HepG2 (cell line): ENCODE measurements around the gene PPM1H. TPM values are rescaled to one million over a fixed set of nuclear protein-coding genes. Genes with fewer than 3 reads are reported as not detected.

Experiments used
- ATAC-seq: fragments of 200-7000 bp; cut with Tn5 transposase; 3 replicates; pipeline ENCODE4 v1.9.1; 2020; ENCODE audit warnings: mild to moderate bottlenecking, moderate library complexity
- BruUV-seq: library from RNA; stranded (reverse); fragments of 400-500 nt; replicated peaks from 2 replicates; lab custom pipeline; 2021; lab: Mats Ljungman, UMichigan
- CTCF ChIA-PET: fragments of 300-600 bp; formaldehyde crosslinking; extraction: SDS; loops from one replicate; lab custom pipeline; 2021; ENCODE audit warnings: low total read pairs, inconsistent platforms, low intra/inter-chr PET ratio; lab: Yijun Ruan, JAX
- POLR2A ChIA-PET: fragments of 350-600 bp; sonication (Branson Sonifier 250); formaldehyde crosslinking; loops from one replicate; lab custom pipeline; 2020; ENCODE audit warnings: antibody characterized with exemption, inconsistent platforms; lab: Yijun Ruan, JAX
- DNase-seq: peaks from one replicate; pipeline ENCODE4 v3.0.0-alpha.2; 2015; ENCODE audit warnings: low spot score
- FAIRE-seq: peaks from 3 replicates; lab custom pipeline; 2011; peaks lifted over from hg19 to GRCh38; lab: Jason Lieb, UNC
- H2AFZ ChIP-seq: one replicate; pipeline ENCODE4 v1.6.1; 2011; ENCODE audit warnings: low read length, inconsistent platforms
- H3K27ac ChIP-seq: fragments of 300-600 bp; 3 replicates; pipeline ENCODE4 v1.8.0; 2011; ENCODE audit warnings: mixed run types, mild to moderate bottlenecking, mixed read lengths, low read length, inconsistent platforms; ENCODE audit not compliant: insufficient read depth; ENCODE audit errors: extremely low read length
- H3K27me3 ChIP-seq, 2 experiments: fragments of 200-600 bp in 1 of 2; 2 replicates in 1 of 2; 3 replicates in 1 of 2; pipeline versions ENCODE4 v1.6.0 to v1.8.0; 2011; ENCODE audit warnings: low read length in 2 of 2, mild to moderate bottlenecking in 2 of 2, moderate library complexity in 2 of 2, inconsistent platforms in 1 of 2; ENCODE audit not compliant: insufficient read depth in 2 of 2, control insufficient read depth in 1 of 2
- H3K36me3 ChIP-seq, 2 experiments: fragments of 200-600 bp in 1 of 2; replicated peaks in 1 of 2; 2 replicates in 1 of 2; 3 replicates in 1 of 2; pipeline versions ENCODE4 v1.5.1 to v1.8.0; 2011; ENCODE audit warnings: low read length in 2 of 2, inconsistent platforms in 1 of 2; ENCODE audit not compliant: insufficient read depth in 2 of 2, control insufficient read depth in 1 of 2
- H3K4me1 ChIP-seq: 2 replicates; pipeline ENCODE4 v1.5.1; 2012; ENCODE audit warnings: low read length, inconsistent platforms; ENCODE audit not compliant: insufficient read depth
- H3K4me2 ChIP-seq: 2 replicates; pipeline ENCODE4 v1.6.0; 2011; ENCODE audit warnings: low read depth, low read length, inconsistent platforms
- H3K4me3 ChIP-seq, 3 experiments: fragments of 200-600 bp in 1 of 3; sonication (generic), shearing (Covaris generic) in 1 of 3; replicated peaks in 1 of 3; 2 replicates each; pipeline ENCODE4 v1.5.1; 2011 to 2016; ENCODE audit warnings: low read length in 3 of 3, inconsistent platforms in 2 of 3, low read depth in 2 of 3, mild to moderate bottlenecking in 2 of 3, control low read depth in 1 of 3, mixed read lengths in 1 of 3; ENCODE audit not compliant: insufficient read depth in 1 of 3
- H3K79me2 ChIP-seq: one replicate; pipeline ENCODE4 v1.6.1; 2011; ENCODE audit warnings: low read length, inconsistent platforms; ENCODE audit not compliant: insufficient read depth
- H3K9ac ChIP-seq: 2 replicates; pipeline ENCODE4 v1.6.0; 2011; ENCODE audit warnings: mild to moderate bottlenecking, low read depth, low read length, inconsistent platforms; ENCODE audit not compliant: insufficient read depth
- H3K9me3 ChIP-seq: 2 replicates; pipeline ENCODE4 v1.5.1; 2012; ENCODE audit warnings: mild to moderate bottlenecking, low read length
- H4K20me1 ChIP-seq: 2 replicates; pipeline ENCODE4 v1.6.0; 2011; ENCODE audit warnings: inconsistent platforms, mild to moderate bottlenecking, low read length, moderate library complexity; ENCODE audit not compliant: insufficient read depth
- DMAP1 ChIP-seq: IDR thresholded peaks from 2 replicates; pipeline ENCODE4 v1.6.1; 2016
- GPN1 ChIP-seq: sonication (generic); formaldehyde crosslinking; IDR thresholded peaks from 2 replicates; pipeline ENCODE4 v1.5.1; 2020; ENCODE audit warnings: missing genetic modification reagents, borderline replicate concordance
- JUN ChIP-seq: sonication (generic); formaldehyde crosslinking; IDR thresholded peaks from 2 replicates; pipeline ENCODE4 v1.4.0; 2020; ENCODE audit warnings: mild to moderate bottlenecking, missing genetic modification reagents
- MEIS1 ChIP-seq: sonication (generic); formaldehyde crosslinking; IDR thresholded peaks from 2 replicates; pipeline ENCODE4 v1.9.0; 2021; ENCODE audit warnings: mild to moderate bottlenecking, missing genetic modification reagents, moderate library complexity, borderline replicate concordance
- NCOA2 ChIP-seq: sonication (generic); formaldehyde crosslinking; IDR thresholded peaks from 2 replicates; pipeline ENCODE4 v1.8.0; 2022; ENCODE audit warnings: inconsistent platforms
- SMARCC2 ChIP-seq: fragments of 450-650 bp; IDR thresholded peaks from 2 replicates; pipeline ENCODE4 v1.6.1; 2017; ENCODE audit warnings: antibody characterized with exemption, mild to moderate bottlenecking
- TBP ChIP-seq: sonication (generic); formaldehyde crosslinking; IDR thresholded peaks from 2 replicates; pipeline ENCODE4 v1.5.0; 2020; ENCODE audit warnings: missing genetic modification reagents
- ZIK1 ChIP-seq: sonication (generic); formaldehyde crosslinking; IDR thresholded peaks from 2 replicates; pipeline ENCODE4 v1.5.0; 2020; ENCODE audit warnings: mild to moderate bottlenecking, low read depth, missing genetic modification reagents, borderline replicate concordance
- ZNF33A ChIP-seq: sonication (generic); formaldehyde crosslinking; IDR thresholded peaks from 2 replicates; pipeline ENCODE4 v1.5.1; 2020; ENCODE audit warnings: missing genetic modification reagents, mild to moderate bottlenecking, moderate library complexity, borderline replicate concordance
- ZNF382 ChIP-seq: sonication (generic); formaldehyde crosslinking; IDR thresholded peaks from 2 replicates; pipeline ENCODE4 v1.5.0; 2020; ENCODE audit warnings: missing genetic modification reagents, mild to moderate bottlenecking, borderline replicate concordance
- ZNF407 ChIP-seq: sonication (generic); formaldehyde crosslinking; IDR thresholded peaks from one replicate; pipeline ENCODE4 v1.5.1; 2020; ENCODE audit warnings: mild to moderate bottlenecking, missing genetic modification reagents; ENCODE audit errors: not compliant biosample characterization
- ZNF773 ChIP-seq: sonication (generic); formaldehyde crosslinking; IDR thresholded peaks from 2 replicates; pipeline ENCODE4 v1.4.0; 2020; ENCODE audit warnings: missing genetic modification reagents, borderline replicate concordance
- WGBS: methylation state at CpG from one replicate; pipeline ENCODE4 v1.1.6; 2017; ENCODE audit warnings: low lambda C conversion rate; 5-methylcytosine and 5-hydroxymethylcytosine counted together
- in situ Hi-C: cut with HindIII; loops from 2 replicates; pipeline ENCODE4 v1.10.0; 2017; ENCODE audit warnings: low pct_unique_long_range_greater_than_20kb; ENCODE audit not compliant: extremely low pct_ligation_motif_present
- intact Hi-C: fragments of 100-400 bp; cut with micrococcal nuclease; formaldehyde crosslinking; loops from one replicate; pipeline ENCODE4 v1.10.0; 2022; ENCODE audit not compliant: unreplicated experiment
- polyA plus RNA-seq, 8 experiments: library from polyadenylated mRNA; depleted of rRNA in 3 of 8; stranded (reverse) in 7 of 8; unstranded in 1 of 8; fragments of >200 nt; fragmentation: Illumina TruSeq in 4 of 8; extraction: Trizol in 4 of 8; gene quantifications; 2 replicates each; pipeline versions ENCODE4 v1.2.1 to v1.2.3, GENCODE V29; 2011 to 2016; ENCODE audit warnings: low read depth in 4 of 8, missing spikeins in 1 of 8, mixed read lengths in 1 of 8; ENCODE audit not compliant: insufficient read depth in 1 of 8
- total RNA-seq, 5 experiments: library from RNA; depleted of rRNA; stranded (reverse); fragments of >200 nt; fragmentation: Illumina TruSeq; extraction: Trizol; gene quantifications; 2 replicates each; pipeline ENCODE4 v1.2.3, GENCODE V29; 2016; ENCODE audit warnings: low read depth in 1 of 5

PPM1H gene
- total and polyA plus RNA-seq, 2 of the 13 experiments (the other 11 are each of a cell fraction or from before 2014, with no cell fraction given) = 29.1 to 38.1 TPM

GRCh38 chr12:62757048-62757447, 177.9 kb downstream of the PPM1H start:
- Histone ChIP-seq H3K27me3 (no peaks in the 10 kb centered on the region), H3K27ac (no peak overlapping the region), H3K9ac (no peak overlapping the region), H3K4me3 (no peak overlapping the region)
- CTCF ChIA-PET = no interaction called here
- WGBS = 96% methylated on average over 2 of the region's 2 CpGs
- POLR2A ChIA-PET = no interaction called here
- intact Hi-C loops = no loop called here
- in situ Hi-C loops = no loop called here
- DNase-seq = no peak
- TF ChIP-seq ZIK1 (CRISPR knock-in tag) (no peak), SMARCC2 (no peak), NCOA2 (CRISPR knock-in tag) (no peak), ZNF382 (CRISPR knock-in tag) (no peak), GPN1 (CRISPR knock-in tag) (no peak), ZNF33A (CRISPR knock-in tag) (no peak)
- TF ChIP-seq, all 625 proteins: peak for 0
- Histone ChIP-seq H3K36me3 (peaks cover 3 to 33% of the 10 kb centered on the region in 2 experiments; a peak in 4 of 5 replicates), H4K20me1 (peaks cover 9% of the 10 kb centered on the region), H3K4me2 (no peak overlapping the region), H3K4me1 (peaks cover 41% of the 10 kb centered on the region), H2AFZ (no peak overlapping the region), H3K79me2 (no peaks in the 10 kb centered on the region), H3K9me3 (no peaks in the 10 kb centered on the region)
- ATAC-seq = no peak
- no peak for FAIRE-seq
- BruUV-seq = no TSS peak

- FAIRE-seq (no peak), DNase-seq (no peak), ATAC-seq (no peak)
- H3K4me3 ChIP-seq = no peak overlapping the region
- H3K4me1 ChIP-seq = peaks cover 17% of the 10 kb centered on the region; the same call in 1 of the 2 replicates
- BruUV-seq = no TSS peak
- 93% methylated on average over 5 of the region's 5 CpGs for WGBS
- ChIA-PET POLR2A (no interaction called here), CTCF (no interaction called here)
- H3K79me2 ChIP-seq = no peaks in the 10 kb centered on the region
- H2AFZ ChIP-seq = no peak overlapping the region
- H3K9me3 ChIP-seq = no peaks in the 10 kb centered on the region
- in situ Hi-C loops = no loop called here
- H4K20me1 ChIP-seq = no peaks in the 10 kb centered on the region
- intact Hi-C loops = no loop called here
- no peak overlapping the region for H3K27ac ChIP-seq
- H3K36me3 ChIP-seq = peaks cover 6 to 35% of the 10 kb centered on the region in 2 experiments; a peak in 4 of 5 replicates
- no peak overlapping the region for H3K9ac ChIP-seq
- H3K27me3 ChIP-seq = no peaks in the 10 kb centered on the region
- H3K4me2 ChIP-seq = no peak overlapping the region
- TF ChIP-seq JUN (no peak), ZNF407 (no peak), ZNF773 (no peak), MEIS1 (CRISPR knock-in tag) (no peak), TBP (CRISPR knock-in tag) (no peak), DMAP1 (CRISPR knock-in tag) (no peak)
These were observed 180.2 kb downstream of the PPM1H start for GRCh38 chr12:62754706-62755105.
